H9 (cell line): Measurements from ENCODE around the gene PPP1R7. TPM values are rescaled to one million over a fixed set of nuclear protein-coding genes. Genes with fewer than 3 reads are reported as not detected.

ENCODE experiments used
- DNase-seq: peaks from one replicate; pipeline ENCODE4 v3.0.0-alpha.2; 2017
- H2AFZ ChIP-seq: one replicate; pipeline ENCODE4 v1.6.1; 2013; ENCODE audit warnings: mild to moderate bottlenecking, low read length, control low read depth, moderate library complexity
- H2AK5ac ChIP-seq: 2 replicates; pipeline ENCODE4 v1.6.1; 2013; ENCODE audit warnings: low read length, control low read depth, mixed read lengths; ENCODE audit not compliant: insufficient read length
- H2BK120ac ChIP-seq: one replicate; pipeline ENCODE4 v1.6.1; 2013; ENCODE audit warnings: low read depth, mild to moderate bottlenecking, low read length, control low read depth, inconsistent platforms; ENCODE audit not compliant: poor library complexity, severe bottlenecking
- H2BK12ac ChIP-seq: 2 replicates; pipeline ENCODE4 v1.6.1; 2013; ENCODE audit warnings: low read length, control low read depth, mixed read lengths, low read depth; ENCODE audit not compliant: insufficient read length
- H2BK15ac ChIP-seq: 2 replicates; pipeline ENCODE4 v1.6.1; 2013; ENCODE audit warnings: low read depth, low read length, control low read depth
- H2BK20ac ChIP-seq: one replicate; pipeline ENCODE4 v1.6.1; 2013; ENCODE audit warnings: low read depth, mild to moderate bottlenecking, low read length, control low read depth, inconsistent platforms; ENCODE audit not compliant: poor library complexity, severe bottlenecking
- H2BK5ac ChIP-seq: 2 replicates; pipeline ENCODE4 v1.6.1; 2013; ENCODE audit warnings: low read length, control low read depth, mixed read lengths; ENCODE audit not compliant: insufficient read length
- H3K14ac ChIP-seq: 2 replicates; pipeline ENCODE4 v1.6.1; 2013; ENCODE audit warnings: low read length, control low read depth; ENCODE audit not compliant: insufficient read depth
- H3K18ac ChIP-seq: 2 replicates; pipeline ENCODE4 v1.6.1; 2013; ENCODE audit warnings: low read depth, mild to moderate bottlenecking, mixed read lengths, low read length, control low read depth; ENCODE audit not compliant: insufficient read length
- H3K23ac ChIP-seq: 2 replicates; pipeline ENCODE4 v1.6.1; 2013; ENCODE audit warnings: low read length, control low read depth, mixed read lengths, low read depth; ENCODE audit not compliant: insufficient read length
- H3K23me2 ChIP-seq: 2 replicates; pipeline ENCODE4 v1.6.1; 2013; ENCODE audit warnings: low read depth, mild to moderate bottlenecking, mixed read lengths, low read length, control low read depth; ENCODE audit not compliant: insufficient read length, poor library complexity, severe bottlenecking
- H3K27ac ChIP-seq: 2 replicates; pipeline ENCODE4 v1.5.1; 2013; ENCODE audit warnings: low read length, control low read depth, mixed read lengths, low read depth; ENCODE audit not compliant: insufficient read length
- H3K27me3 ChIP-seq: 2 replicates; pipeline ENCODE4 v1.6.1; 2013; ENCODE audit warnings: low read length, control low read depth, inconsistent platforms; ENCODE audit not compliant: insufficient read depth
- H3K4ac ChIP-seq: 2 replicates; pipeline ENCODE4 v1.6.1; 2013; ENCODE audit warnings: low read depth, mild to moderate bottlenecking, control low read depth, inconsistent platforms, low read length, moderate library complexity
- H3K4me1 ChIP-seq: 2 replicates; pipeline ENCODE4 v1.6.1; 2013; ENCODE audit warnings: low read length, control low read depth, inconsistent platforms; ENCODE audit not compliant: insufficient read depth
- H3K4me2 ChIP-seq: 2 replicates; pipeline ENCODE4 v1.6.1; 2013; ENCODE audit warnings: low read length, control low read depth, mixed read lengths; ENCODE audit not compliant: insufficient read length, insufficient read depth
- H3K56ac ChIP-seq: 2 replicates; pipeline ENCODE4 v1.6.1; 2013; ENCODE audit warnings: low read depth, mild to moderate bottlenecking, mixed read lengths, low read length, control low read depth; ENCODE audit not compliant: insufficient read length
- H3K79me1 ChIP-seq: 2 replicates; pipeline ENCODE4 v1.6.1; 2013; ENCODE audit warnings: low read depth, mild to moderate bottlenecking, moderate library complexity, low read length, control low read depth, inconsistent platforms; ENCODE audit not compliant: insufficient read depth, poor library complexity, severe bottlenecking
- H3K79me2 ChIP-seq: 2 replicates; pipeline ENCODE4 v1.6.1; 2013; ENCODE audit warnings: low read length, control low read depth, inconsistent platforms; ENCODE audit not compliant: insufficient read depth
- H3K9ac ChIP-seq: 2 replicates; pipeline ENCODE4 v1.6.1; 2013; ENCODE audit warnings: low read length, control low read depth, mixed read lengths; ENCODE audit not compliant: insufficient read length; ENCODE audit errors: extremely low read depth
- H3K9me3 ChIP-seq: one replicate; pipeline ENCODE4 v1.6.1; 2013; ENCODE audit warnings: low read depth, low read length, inconsistent platforms; ENCODE audit not compliant: control insufficient read depth
- H3T11ph ChIP-seq: one replicate; pipeline ENCODE4 v1.6.1; 2013; ENCODE audit warnings: mild to moderate bottlenecking, low read length, control low read depth, inconsistent platforms
- H4K20me1 ChIP-seq: one replicate; pipeline ENCODE4 v1.6.1; 2013; ENCODE audit not compliant: control insufficient read depth, insufficient read length, insufficient read depth
- H4K5ac ChIP-seq: 2 replicates; pipeline ENCODE4 v1.6.1; 2013; ENCODE audit warnings: low read depth, mild to moderate bottlenecking, mixed read lengths, low read length, control low read depth; ENCODE audit not compliant: insufficient read length
- H4K8ac ChIP-seq: replicated peaks from 2 replicates; pipeline ENCODE4 v1.6.1; 2013; ENCODE audit warnings: low read length, control low read depth, mixed read lengths, low read depth; ENCODE audit not compliant: insufficient read length
- H4K91ac ChIP-seq: 2 replicates; pipeline ENCODE4 v1.6.1; 2013; ENCODE audit warnings: low read depth, mild to moderate bottlenecking, moderate library complexity, mixed read lengths, low read length, control low read depth; ENCODE audit not compliant: insufficient read length
- H3K27ac Mint-ChIP-seq, 3 experiments: 2 replicates in 2 of 3; 3 replicates in 1 of 3; pipeline ENCODE4 v1.8.0; 2020 to 2021; ENCODE audit warnings: mixed read lengths in 3 of 3, mild to moderate bottlenecking in 1 of 3, moderate library complexity in 1 of 3
- H3K27me3 Mint-ChIP-seq: 2 replicates; pipeline ENCODE4 v1.8.0; 2021; ENCODE audit warnings: low read depth, mild to moderate bottlenecking, moderate library complexity, mixed read lengths
- H3K36me3 Mint-ChIP-seq, 3 experiments: 2 replicates in 2 of 3; 3 replicates in 1 of 3; pipeline ENCODE4 v1.8.0; 2020 to 2021; ENCODE audit warnings: low read depth in 3 of 3, mixed read lengths in 3 of 3; ENCODE audit not compliant: insufficient read depth in 1 of 3
- H3K4me1 Mint-ChIP-seq, 2 experiments: 2 replicates each; pipeline ENCODE4 v1.8.0; 2020; ENCODE audit warnings: mixed read lengths in 2 of 2
- H3K4me3 Mint-ChIP-seq, 2 experiments: 2 replicates in 1 of 2; 3 replicates in 1 of 2; pipeline ENCODE4 v1.8.0; 2020 to 2021; ENCODE audit warnings: mild to moderate bottlenecking in 2 of 2, mixed read lengths in 2 of 2, moderate library complexity in 1 of 2
- H3K9me3 Mint-ChIP-seq, 2 experiments: 2 replicates in 1 of 2; 3 replicates in 1 of 2; pipeline ENCODE4 v1.8.0; 2020; ENCODE audit warnings: mild to moderate bottlenecking in 2 of 2, mixed read lengths in 2 of 2, moderate library complexity in 1 of 2
- WGBS: extraction: QIAGEN DNeasy Blood & Tissue Kit; methylation state at CpG from one replicate; pipeline ENCODE4 v1.1.7; 2013; ENCODE audit warnings: missing lambda C conversion rate, low lambda C conversion rate, mixed read lengths; ENCODE audit not compliant: insufficient read length; ENCODE audit errors: extremely low coverage; 5-methylcytosine and 5-hydroxymethylcytosine counted together
- total RNA-seq: library from RNA; stranded (reverse); gene quantifications from 2 replicates; pipeline ENCODE4 v1.2.1, GENCODE V29; 2021
- TF ChIP-seq, protein P1 (sequence below): fragments of 200-600 bp; sonication (generic); conservative IDR thresholded peaks from 3 replicates; pipeline ENCODE4 v1.8.0; 2021; ENCODE audit warnings: antibody characterized with exemption, mild to moderate bottlenecking

The PPP1R7 gene
- total RNA-seq, 1 experiment from 2014 or later, result 60.2 TPM

DNA sequence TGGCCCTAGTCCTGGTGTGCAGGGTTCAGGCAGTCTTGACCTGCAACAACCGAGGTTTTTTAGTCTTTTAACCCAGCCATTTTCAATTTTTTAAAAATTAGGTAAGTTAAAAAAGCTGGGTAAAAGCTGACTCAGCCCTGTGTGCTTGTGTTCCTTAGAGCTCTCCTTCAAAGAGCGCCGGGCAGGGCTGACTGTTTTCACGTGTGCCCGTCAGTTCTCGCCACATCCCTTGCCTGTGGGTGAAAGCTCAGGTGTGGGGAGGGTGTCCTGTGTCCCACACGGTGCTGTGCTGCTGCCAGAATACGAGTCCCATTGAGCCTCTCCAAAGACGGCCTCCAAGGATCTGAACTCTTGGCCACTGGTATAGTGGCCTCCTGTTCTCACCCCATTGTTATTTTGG lies 33.0 kb downstream of the PPP1R7 start:
- no peaks in the 10 kb centered on the region for H3K23me2 ChIP-seq
- H3K56ac ChIP-seq, result no peak overlapping the region
- H2AK5ac ChIP-seq, result no peak overlapping the region
- H4K20me1 ChIP-seq, result no peaks in the 10 kb centered on the region
- Mint-ChIP-seq H3K27me3 (no peaks in the 10 kb centered on the region; the same call in 1 of the 2 replicates), H3K36me3 (peaks cover 0 to 8% (median 0%) of the 10 kb centered on the region in 3 experiments; a peak in 1 of 7 replicates), H3K4me1 (peaks cover 6 to 16% of the 10 kb centered on the region in 2 experiments), H3K27ac (no peak overlapping the region), H3K9me3 (no peaks in the 10 kb centered on the region), H3K4me3 (no peak overlapping the region)
- H3T11ph ChIP-seq, result no peak overlapping the region
- H2BK12ac ChIP-seq, result no peak overlapping the region
- H3K23ac ChIP-seq, result no peak overlapping the region
- no peaks in the 10 kb centered on the region for H3K27me3 ChIP-seq
- H3K14ac ChIP-seq, result no peak overlapping the region
- H2BK15ac ChIP-seq, result no peak overlapping the region
- H4K5ac ChIP-seq, result no peak overlapping the region
- H3K79me1 ChIP-seq, result no peaks in the 10 kb centered on the region
- H3K9ac ChIP-seq, result no peak overlapping the region
- no peak overlapping the region for H2AFZ ChIP-seq
- no peak overlapping the region for H3K18ac ChIP-seq
- H4K91ac ChIP-seq, result no peak overlapping the region
- no peak overlapping the region for H3K4me2 ChIP-seq
- TF ChIP-seq, protein P1, sequence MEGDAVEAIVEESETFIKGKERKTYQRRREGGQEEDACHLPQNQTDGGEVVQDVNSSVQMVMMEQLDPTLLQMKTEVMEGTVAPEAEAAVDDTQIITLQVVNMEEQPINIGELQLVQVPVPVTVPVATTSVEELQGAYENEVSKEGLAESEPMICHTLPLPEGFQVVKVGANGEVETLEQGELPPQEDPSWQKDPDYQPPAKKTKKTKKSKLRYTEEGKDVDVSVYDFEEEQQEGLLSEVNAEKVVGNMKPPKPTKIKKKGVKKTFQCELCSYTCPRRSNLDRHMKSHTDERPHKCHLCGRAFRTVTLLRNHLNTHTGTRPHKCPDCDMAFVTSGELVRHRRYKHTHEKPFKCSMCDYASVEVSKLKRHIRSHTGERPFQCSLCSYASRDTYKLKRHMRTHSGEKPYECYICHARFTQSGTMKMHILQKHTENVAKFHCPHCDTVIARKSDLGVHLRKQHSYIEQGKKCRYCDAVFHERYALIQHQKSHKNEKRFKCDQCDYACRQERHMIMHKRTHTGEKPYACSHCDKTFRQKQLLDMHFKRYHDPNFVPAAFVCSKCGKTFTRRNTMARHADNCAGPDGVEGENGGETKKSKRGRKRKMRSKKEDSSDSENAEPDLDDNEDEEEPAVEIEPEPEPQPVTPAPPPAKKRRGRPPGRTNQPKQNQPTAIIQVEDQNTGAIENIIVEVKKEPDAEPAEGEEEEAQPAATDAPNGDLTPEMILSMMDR, result no peak
- H2BK120ac ChIP-seq, result no peak overlapping the region
- no peaks in the 10 kb centered on the region for H3K79me2 ChIP-seq
- H3K27ac ChIP-seq, result no peak overlapping the region
- no peak overlapping the region for H3K4ac ChIP-seq
- H3K4me1 ChIP-seq, result no peaks in the 10 kb centered on the region
- DNase-seq, result no peak
- no peak overlapping the region for H2BK5ac ChIP-seq
- no CpG with 5 or more reads among the region's 9 CpGs for WGBS
- H3K9me3 ChIP-seq, result no peaks in the 10 kb centered on the region
- H2BK20ac ChIP-seq, result no peak overlapping the region
- H4K8ac ChIP-seq, result no peak overlapping the region
